Measurements from ENCODE around the gene DNAJB6.

Gene DNAJB6

DNA sequence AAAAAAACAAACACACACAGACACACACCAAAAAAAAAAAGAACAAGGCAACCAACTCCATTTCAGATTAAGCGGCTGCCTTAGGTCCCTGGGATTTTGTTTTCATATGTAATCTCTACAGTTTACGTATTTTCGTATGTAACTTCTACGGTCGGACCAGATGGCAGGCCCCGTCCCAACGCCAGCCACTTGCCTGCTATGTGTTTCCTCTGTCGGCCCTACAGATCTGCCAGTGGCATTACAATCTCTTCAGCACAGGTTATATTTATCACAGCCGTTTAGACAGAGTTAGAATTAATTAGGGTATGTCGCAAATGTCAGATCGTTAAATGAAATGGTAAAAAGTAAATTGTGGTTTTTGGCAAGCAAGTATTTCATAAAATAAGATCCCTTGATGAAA lies 99.3 kb downstream of the DNAJB6 start:
- CTCF ChIA-PET = no interaction called here
- POLR2A ChIA-PET = no interaction called here
- no peak for DNase-seq (ENCODE audit: extremely low spot score)
- TF ChIP-seq, protein P1, sequence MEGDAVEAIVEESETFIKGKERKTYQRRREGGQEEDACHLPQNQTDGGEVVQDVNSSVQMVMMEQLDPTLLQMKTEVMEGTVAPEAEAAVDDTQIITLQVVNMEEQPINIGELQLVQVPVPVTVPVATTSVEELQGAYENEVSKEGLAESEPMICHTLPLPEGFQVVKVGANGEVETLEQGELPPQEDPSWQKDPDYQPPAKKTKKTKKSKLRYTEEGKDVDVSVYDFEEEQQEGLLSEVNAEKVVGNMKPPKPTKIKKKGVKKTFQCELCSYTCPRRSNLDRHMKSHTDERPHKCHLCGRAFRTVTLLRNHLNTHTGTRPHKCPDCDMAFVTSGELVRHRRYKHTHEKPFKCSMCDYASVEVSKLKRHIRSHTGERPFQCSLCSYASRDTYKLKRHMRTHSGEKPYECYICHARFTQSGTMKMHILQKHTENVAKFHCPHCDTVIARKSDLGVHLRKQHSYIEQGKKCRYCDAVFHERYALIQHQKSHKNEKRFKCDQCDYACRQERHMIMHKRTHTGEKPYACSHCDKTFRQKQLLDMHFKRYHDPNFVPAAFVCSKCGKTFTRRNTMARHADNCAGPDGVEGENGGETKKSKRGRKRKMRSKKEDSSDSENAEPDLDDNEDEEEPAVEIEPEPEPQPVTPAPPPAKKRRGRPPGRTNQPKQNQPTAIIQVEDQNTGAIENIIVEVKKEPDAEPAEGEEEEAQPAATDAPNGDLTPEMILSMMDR (IDR thresholded peaks at IDR 0.05; ENCODE audit: control extremely low read depth, extremely low read depth, low read depth, missing control alignments) = no peak

DNA sequence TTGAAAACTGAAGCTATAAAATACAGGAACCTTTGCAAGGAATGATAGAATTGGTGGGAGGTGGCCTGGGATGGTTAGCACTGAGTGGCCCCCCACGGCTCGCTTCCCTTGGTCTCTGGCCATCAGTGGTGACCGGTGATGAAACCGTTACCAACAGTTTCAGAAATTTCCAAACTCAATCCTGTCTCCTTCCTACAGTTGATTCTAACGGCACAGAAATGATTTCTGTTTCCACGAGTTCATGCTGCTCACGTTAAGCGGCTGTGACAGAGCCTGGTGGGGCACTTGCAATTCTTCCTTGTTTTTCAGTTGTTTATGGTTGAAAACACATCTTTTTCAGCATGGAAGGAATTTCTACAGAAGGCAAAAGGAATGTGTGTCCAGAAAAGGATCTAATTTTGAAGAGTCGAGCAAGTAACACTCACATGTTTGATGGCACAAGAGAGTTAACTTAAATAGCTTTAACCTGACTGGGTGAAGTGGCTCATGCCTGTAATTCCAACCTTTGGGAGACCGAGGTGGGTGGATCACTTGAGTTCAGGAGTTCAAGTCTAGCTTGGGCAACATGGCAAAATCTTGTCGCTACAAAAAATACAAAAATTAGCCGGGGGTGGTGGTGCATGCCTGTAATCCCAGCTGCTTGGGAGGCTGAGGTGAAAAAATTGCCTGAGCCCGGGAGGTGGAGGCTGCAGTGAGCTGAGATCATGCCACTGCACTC lies 100.1 kb downstream of the DNAJB6 start:
- no peak for DNase-seq (ENCODE audit: extremely low spot score)
- POLR2A ChIA-PET = no interaction called here
- TF ChIP-seq, protein P1 (IDR thresholded peaks at IDR 0.05; ENCODE audit: control extremely low read depth, extremely low read depth, low read depth, missing control alignments) = no peak
- CTCF ChIA-PET = no interaction called here

DNA sequence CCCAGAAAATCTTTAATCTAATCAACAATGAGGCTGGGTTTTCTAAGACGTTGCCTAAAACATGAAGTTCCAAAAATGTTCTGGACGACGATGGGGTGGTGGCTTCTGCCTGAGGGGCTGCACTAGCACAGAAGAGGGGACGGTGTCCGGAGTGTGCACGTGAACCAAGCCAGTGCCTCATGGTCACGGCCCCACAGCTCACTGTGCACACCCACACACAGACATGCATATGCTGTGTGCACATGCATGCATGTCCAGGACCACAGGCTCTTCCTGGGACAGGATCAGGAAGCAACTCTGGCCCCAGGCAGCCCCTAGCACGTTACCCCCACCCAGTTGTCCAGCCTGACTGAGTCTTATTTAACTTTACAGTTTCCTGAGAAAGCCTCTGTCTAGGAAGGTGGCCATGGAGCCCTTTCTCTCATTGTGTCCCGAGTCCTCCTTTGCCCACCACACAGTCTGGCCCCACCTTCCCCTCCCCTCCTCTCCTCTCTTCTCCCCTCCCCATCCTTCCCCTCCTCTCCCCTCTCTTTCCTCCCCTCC lies 100.8 kb downstream of the DNAJB6 start:
- no peak for DNase-seq (ENCODE audit: extremely low spot score)
- ChIA-PET CTCF (no interaction called here), POLR2A (no interaction called here)
- TF ChIP-seq, protein P1 (IDR thresholded peaks at IDR 0.05; ENCODE audit: control extremely low read depth, extremely low read depth, low read depth, missing control alignments) = no peak

DNA sequence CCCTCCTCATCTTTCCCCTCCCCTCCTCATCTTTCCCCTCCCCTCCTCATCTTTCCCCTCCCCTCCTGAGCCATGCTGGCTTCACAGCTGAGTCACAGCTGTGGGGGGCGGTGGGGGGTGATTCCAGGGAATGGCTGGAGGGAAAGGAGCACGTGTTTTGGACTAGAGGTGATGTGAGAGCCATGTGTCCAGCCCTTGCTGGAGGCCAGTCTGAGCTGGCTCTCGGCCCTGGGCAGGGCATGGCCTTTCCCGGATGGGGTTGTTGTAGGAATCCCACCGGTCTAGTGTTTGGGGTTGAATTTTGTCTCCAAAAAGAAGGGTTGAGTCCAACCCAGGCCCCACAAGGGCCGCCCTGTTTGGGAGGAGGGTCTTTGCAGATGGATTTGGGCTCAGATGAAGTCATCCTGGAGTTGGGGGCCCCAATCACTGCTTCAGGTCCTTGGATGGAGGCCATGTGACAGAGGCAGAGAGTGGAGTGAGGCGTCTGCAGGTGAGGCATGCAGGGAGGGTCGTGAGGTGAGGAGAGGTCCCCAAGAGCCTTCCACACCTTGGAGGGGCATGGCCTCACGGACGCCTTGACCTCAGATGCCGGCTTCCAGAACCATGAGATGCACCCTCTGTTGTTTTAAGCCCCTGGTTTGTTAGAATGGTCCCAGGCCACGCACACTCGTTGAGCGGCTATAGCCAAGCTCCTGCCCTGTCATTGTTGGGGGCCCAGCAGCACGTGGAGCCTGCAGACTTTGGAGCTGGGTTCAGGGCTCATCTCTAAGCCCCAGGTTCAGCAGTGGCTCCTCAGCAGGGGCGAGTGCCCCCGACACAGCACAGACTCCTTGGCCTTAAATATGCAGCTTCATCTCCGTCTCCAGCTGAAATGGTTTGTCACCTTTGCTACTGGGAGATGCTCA lies 101.6 kb downstream of the DNAJB6 start:
- POLR2A ChIA-PET = no interaction called here
- DNase-seq (ENCODE audit: extremely low spot score) = no peak
- CTCF ChIA-PET = no interaction called here
- TF ChIP-seq, protein P1 (IDR thresholded peaks at IDR 0.05; ENCODE audit: control extremely low read depth, extremely low read depth, low read depth, missing control alignments) = no peak

DNA sequence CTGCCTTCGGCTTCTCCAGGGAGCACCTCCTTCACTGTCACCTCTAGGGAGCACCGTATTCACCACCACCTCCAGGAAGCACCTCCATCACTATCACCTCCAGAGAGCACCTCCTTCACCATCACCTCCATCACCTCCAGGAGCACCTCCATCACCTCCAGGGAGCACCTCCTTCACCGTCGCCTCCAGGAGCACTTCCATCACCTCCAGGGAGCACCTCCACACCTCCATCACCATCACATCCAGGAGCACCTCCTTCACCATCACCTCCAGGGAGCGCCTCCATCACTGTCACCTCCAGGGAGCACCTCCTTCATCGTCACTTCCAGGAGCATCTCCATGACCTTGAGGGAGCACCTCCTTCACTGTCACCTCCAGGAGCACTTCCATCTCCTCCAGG lies 102.3 kb downstream of the DNAJB6 start:
- CTCF ChIA-PET = no interaction called here
- TF ChIP-seq, protein P1 (IDR thresholded peaks at IDR 0.05; ENCODE audit: control extremely low read depth, extremely low read depth, low read depth, missing control alignments) = no peak

DNA sequence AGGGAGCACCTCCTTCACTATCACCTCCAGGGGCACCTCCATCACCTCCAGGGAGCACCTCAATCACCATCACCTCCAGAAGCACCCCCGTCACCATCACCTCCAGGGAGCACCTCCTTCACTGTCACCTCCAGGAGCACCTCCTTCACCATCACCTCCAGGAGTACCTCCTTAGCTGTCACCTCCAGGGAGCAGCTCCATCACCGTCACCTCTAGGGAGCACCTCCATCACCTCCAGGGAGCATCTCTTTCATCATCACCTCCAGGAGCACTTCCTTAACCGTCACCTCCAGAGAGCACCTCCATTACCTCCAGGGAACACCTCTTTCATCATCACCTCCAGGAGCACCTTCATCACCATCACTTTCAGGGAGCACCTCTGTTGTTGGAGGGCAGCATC lies 103.0 kb downstream of the DNAJB6 start:
- TF ChIP-seq, protein P1 (IDR thresholded peaks at IDR 0.05; ENCODE audit: control extremely low read depth, extremely low read depth, low read depth, missing control alignments) = no peak
- ChIA-PET POLR2A (no interaction called here), CTCF (no interaction called here)
- DNase-seq (ENCODE audit: extremely low spot score) = no peak

More for the DNA sequence above, 102.3 kb downstream of the DNAJB6 start:
- no peak for DNase-seq (ENCODE audit: extremely low spot score)
- POLR2A ChIA-PET = no interaction called here
